ENCODE data around the gene RAB1A. TPM values are rescaled to one million over a fixed set of nuclear protein-coding genes. Genes with fewer than 3 reads are reported as not detected.

The RAB1A gene
- total RNA-seq, 4 donors from 2014 or later = 57.8 to 118 (median 84.7) TPM

- H3K4me3 ChIP-seq = no peak overlapping the region
- no peak for TF ChIP-seq CTCF (IDR thresholded peaks at IDR 0.05)
- TF ChIP-seq POLR2A (IDR thresholded peaks at IDR 0.05) = no peak
- H3K9me3 ChIP-seq = peaks cover 0 to 8% (median 3%) of the 10 kb centered on the region in 4 donors
- no peak overlapping the region for H3K27ac ChIP-seq
- H3K36me3 ChIP-seq = peaks cover 0 to 7% (median 0%) of the 10 kb centered on the region in 3 donors
- peaks cover 0 to 3% (median 0%) of the 10 kb centered on the region in 4 donors for H3K4me1 ChIP-seq
- no peaks in the 10 kb centered on the region for H3K27me3 ChIP-seq
- no peak for DNase-seq
Measured at GRCh38 chr2:65044097-65044735, 85.7 kb downstream of the RAB1A start.

- no peak overlapping the region for H3K27ac ChIP-seq
- no peak for TF ChIP-seq POLR2A (IDR thresholded peaks at IDR 0.05)
- TF ChIP-seq CTCF (IDR thresholded peaks at IDR 0.05) = no peak
- H3K27me3 ChIP-seq = no peaks in the 10 kb centered on the region
- H3K9me3 ChIP-seq = peaks cover 0 to 8% (median 1%) of the 10 kb centered on the region in 4 donors
- DNase-seq = no peak
- H3K4me1 ChIP-seq = peaks cover 0 to 3% (median 0%) of the 10 kb centered on the region in 4 donors
- H3K4me3 ChIP-seq = no peak overlapping the region
- peaks cover 0 to 7% (median 0%) of the 10 kb centered on the region in 3 donors for H3K36me3 ChIP-seq
Measured at GRCh38 chr2:65043001-65043400, 86.9 kb downstream of the RAB1A start.

- Histone ChIP-seq H3K4me3 (peak overlapping the region in 1 of 4 donors; percentile 20), H3K27ac (no peak overlapping the region), H3K4me1 (peaks cover 0 to 3% (median 0%) of the 10 kb centered on the region in 4 donors), H3K9me3 (peaks cover 0 to 8% (median 0%) of the 10 kb centered on the region in 4 donors), H3K27me3 (no peaks in the 10 kb centered on the region), H3K36me3 (peaks cover 0 to 1% (median 0%) of the 10 kb centered on the region in 3 donors)
- peak; percentile 79 to 95 (median 87) for DNase-seq
- TF ChIP-seq CTCF (IDR thresholded peaks at IDR 0.05) = peak; percentile 85 to 97 (median 92)
- TF ChIP-seq POLR2A (IDR thresholded peaks at IDR 0.05) = no peak
Measured at GRCh38 chr2:65040400-65041261, 89.3 kb downstream of the RAB1A start.

GRCh38 chr2:65039640-65040039 is 90.3 kb downstream of the RAB1A start:
- Histone ChIP-seq H3K27me3 (no peaks in the 10 kb centered on the region), H3K36me3 (no peaks in the 10 kb centered on the region), H3K4me1 (peaks cover 0 to 3% (median 0%) of the 10 kb centered on the region in 4 donors), H3K4me3 (no peak overlapping the region), H3K9me3 (peaks cover 0 to 8% (median 0%) of the 10 kb centered on the region in 4 donors), H3K27ac (no peak overlapping the region)
- no peak for DNase-seq
- TF ChIP-seq CTCF (IDR thresholded peaks at IDR 0.05) = no peak
- TF ChIP-seq POLR2A (IDR thresholded peaks at IDR 0.05) = no peak

GRCh38 chr2:65037178-65037577 is 92.7 kb downstream of the RAB1A start:
- Histone ChIP-seq H3K9me3 (no peaks in the 10 kb centered on the region), H3K27ac (no peak overlapping the region), H3K4me1 (peaks cover 0 to 9% (median 3%) of the 10 kb centered on the region in 4 donors), H3K36me3 (no peaks in the 10 kb centered on the region), H3K4me3 (no peak overlapping the region), H3K27me3 (no peaks in the 10 kb centered on the region)
- TF ChIP-seq POLR2A (IDR thresholded peaks at IDR 0.05) = no peak
- no peak for TF ChIP-seq CTCF (IDR thresholded peaks at IDR 0.05)
- DNase-seq = no peak

Small RNA genes lying within 50 kb of the gene (small RNA-seq; reads per million reads assigned to genes)
- 0 reads per million in 2 donors for gene RF00090

Other genes with a start within 250 kb of the RAB1A start
- gene SLC1A4, start 140.7 kb downstream of the RAB1A start, total RNA-seq = 10 to 100 TPM in 1 of 4 donors, 1 to 10 TPM in 3; 2.7 to 12.4 (median 3.4) TPM
- 10 to 100 TPM in 3 of 4 donors, 1 to 10 TPM in 1; 5.4 to 18.2 (median 14.7) TPM for gene CEP68, start 73.7 kb downstream of the RAB1A start, total RNA-seq
- gene ACTR2, start 97.7 kb upstream of the RAB1A start, total RNA-seq = 100 to 1,000 TPM in 2 of 4 donors, 10 to 100 TPM in 2; 62.9 to 128 (median 89.5) TPM